HUES64 (cell line): ENCODE data around the gene TTLL1.

Experiments
- H3K27ac ChIP-seq: 2 replicates; pipeline ENCODE4 v1.7.0; 2013; ENCODE audit warnings: low read depth, low read length, inconsistent platforms
- H3K27me3 ChIP-seq: 2 replicates; pipeline ENCODE4 v1.6.1; 2013; ENCODE audit warnings: mild to moderate bottlenecking, low read length; ENCODE audit not compliant: insufficient read depth
- H3K36me3 ChIP-seq: 2 replicates; pipeline ENCODE4 v1.6.1; 2013; ENCODE audit warnings: mild to moderate bottlenecking, low read length; ENCODE audit not compliant: insufficient read depth
- H3K4me1 ChIP-seq: 2 replicates; pipeline ENCODE4 v1.6.1; 2013; ENCODE audit warnings: mild to moderate bottlenecking, low read length, moderate library complexity; ENCODE audit not compliant: insufficient read depth
- H3K4me3 ChIP-seq: 2 replicates; pipeline ENCODE4 v1.5.1; 2013; ENCODE audit warnings: mild to moderate bottlenecking, low read length, moderate library complexity
- H3K9ac ChIP-seq: 2 replicates; pipeline ENCODE4 v1.6.1; 2013; ENCODE audit warnings: mild to moderate bottlenecking, low read depth, low read length
- H3K9me3 ChIP-seq: 2 replicates; pipeline ENCODE4 v1.6.1; 2013; ENCODE audit warnings: low read depth, low read length; ENCODE audit not compliant: insufficient read depth
- WGBS: fragments of 150-250, 120-280 bp; methylation state at CpG from one replicate; pipeline ENCODE4 v1.1.7; 2013; ENCODE audit warnings: missing lambda C conversion rate; 5-methylcytosine and 5-hydroxymethylcytosine counted together

Gene TTLL1

GRCh38 chr22:43066134-43066533, 23.1 kb downstream of the TTLL1 start:
- Histone ChIP-seq H3K4me1 (no peaks in the 10 kb centered on the region), H3K36me3 (peaks cover 3% of the 10 kb centered on the region; the same call in 1 of the 2 replicates), H3K4me3 (no peak overlapping the region), H3K9me3 (no peaks in the 10 kb centered on the region), H3K27me3 (no peaks in the 10 kb centered on the region), H3K9ac (no peak overlapping the region), H3K27ac (no peak overlapping the region)
- whole genome bisulfite sequencing: 93% methylated on average over 6 of the region's 7 CpGs

GRCh38 chr22:43060183-43060582, 29.0 kb downstream of the TTLL1 start:
- H3K36me3 ChIP-seq: peaks cover 3% of the 10 kb centered on the region; the same call in 1 of the 2 replicates
- no peak overlapping the region for H3K4me3 ChIP-seq
- no peaks in the 10 kb centered on the region for H3K9me3 ChIP-seq
- H3K27me3 ChIP-seq: no peaks in the 10 kb centered on the region
- no peaks in the 10 kb centered on the region for H3K4me1 ChIP-seq
- H3K27ac ChIP-seq: no peak overlapping the region
- 36% methylated on average over 5 of the region's 5 CpGs for WGBS
- H3K9ac ChIP-seq: no peak overlapping the region

GRCh38 chr22:43057641-43058040, 31.6 kb downstream of the TTLL1 start:
- WGBS: 96% methylated on average over 4 of the region's 7 CpGs
- no peak overlapping the region for H3K4me3 ChIP-seq
- no peak overlapping the region for H3K27ac ChIP-seq
- no peak overlapping the region for H3K9ac ChIP-seq
- H3K4me1 ChIP-seq: no peaks in the 10 kb centered on the region
- H3K9me3 ChIP-seq: no peaks in the 10 kb centered on the region
- no peaks in the 10 kb centered on the region for H3K27me3 ChIP-seq
- H3K36me3 ChIP-seq: no peaks in the 10 kb centered on the region

GRCh38 chr22:43053176-43053575, 36.0 kb downstream of the TTLL1 start:
- no peaks in the 10 kb centered on the region for H3K36me3 ChIP-seq
- WGBS: 79% methylated on average over 7 of the region's 7 CpGs
- H3K4me3 ChIP-seq: no peak overlapping the region
- no peak overlapping the region for H3K9ac ChIP-seq
- H3K9me3 ChIP-seq: no peaks in the 10 kb centered on the region
- H3K27ac ChIP-seq: no peak overlapping the region
- H3K4me1 ChIP-seq: no peaks in the 10 kb centered on the region
- H3K27me3 ChIP-seq: no peaks in the 10 kb centered on the region

GRCh38 chr22:43050995-43051394, 38.2 kb downstream of the TTLL1 start:
- WGBS: 79% methylated on average over 10 of the region's 10 CpGs
- Histone ChIP-seq H3K27me3 (no peaks in the 10 kb centered on the region), H3K9ac (no peak overlapping the region), H3K4me1 (no peaks in the 10 kb centered on the region), H3K9me3 (no peaks in the 10 kb centered on the region), H3K36me3 (peaks cover 3% of the 10 kb centered on the region), H3K27ac (no peak overlapping the region), H3K4me3 (no peak overlapping the region)

GRCh38 chr22:43047605-43048004, 41.6 kb downstream of the TTLL1 start:
- WGBS: 95% methylated on average over 7 of the region's 7 CpGs
- Histone ChIP-seq H3K4me3 (no peak overlapping the region), H3K9me3 (no peaks in the 10 kb centered on the region), H3K4me1 (no peaks in the 10 kb centered on the region), H3K27ac (no peak overlapping the region), H3K9ac (no peak overlapping the region), H3K27me3 (no peaks in the 10 kb centered on the region), H3K36me3 (peaks cover 3% of the 10 kb centered on the region)

GRCh38 chr22:43044290-43044712, 44.9 kb downstream of the TTLL1 start:
- Histone ChIP-seq H3K27ac (no peak overlapping the region), H3K27me3 (no peaks in the 10 kb centered on the region), H3K4me3 (no peak overlapping the region), H3K4me1 (no peaks in the 10 kb centered on the region; the same call in 1 of the 2 replicates), H3K36me3 (peaks cover 3% of the 10 kb centered on the region), H3K9ac (no peak overlapping the region), H3K9me3 (no peaks in the 10 kb centered on the region)
- 91% methylated on average over 8 of the region's 10 CpGs for WGBS

GRCh38 chr22:43042101-43042780, 47.0 kb downstream of the TTLL1 start:
- Histone ChIP-seq H3K27ac (no peak overlapping the region), H3K27me3 (no peaks in the 10 kb centered on the region), H3K4me3 (no peak overlapping the region), H3K9ac (no peak overlapping the region), H3K4me1 (no peaks in the 10 kb centered on the region; the same call in 1 of the 2 replicates), H3K36me3 (peaks cover 3% of the 10 kb centered on the region), H3K9me3 (no peaks in the 10 kb centered on the region)
- WGBS: 89% methylated on average over 20 of the region's 20 CpGs

- H3K27ac ChIP-seq: no peak overlapping the region
- no peak overlapping the region; the same call in 1 of the 2 replicates for H3K9ac ChIP-seq
- no peaks in the 10 kb centered on the region; the same call in 1 of the 2 replicates for H3K4me1 ChIP-seq
- 83% methylated on average over 13 of the region's 13 CpGs for WGBS
- no peak overlapping the region for H3K4me3 ChIP-seq
- no peaks in the 10 kb centered on the region for H3K27me3 ChIP-seq
- H3K9me3 ChIP-seq: no peaks in the 10 kb centered on the region
- no peaks in the 10 kb centered on the region for H3K36me3 ChIP-seq
Measured at GRCh38 chr22:43039800-43040199, 49.4 kb downstream of the TTLL1 start.

- Histone ChIP-seq H3K27me3 (no peaks in the 10 kb centered on the region), H3K9ac (no peak overlapping the region), H3K4me1 (no peaks in the 10 kb centered on the region; the same call in 1 of the 2 replicates), H3K27ac (no peak overlapping the region), H3K36me3 (no peaks in the 10 kb centered on the region), H3K9me3 (no peaks in the 10 kb centered on the region), H3K4me3 (no peak overlapping the region)
- 93% methylated on average over 15 of the region's 15 CpGs for WGBS
Measured at GRCh38 chr22:43038325-43038724, 50.9 kb downstream of the TTLL1 start.

GRCh38 chr22:43036282-43036829, 52.8 kb downstream of the TTLL1 start:
- no peak overlapping the region for H3K27ac ChIP-seq
- no peaks in the 10 kb centered on the region for H3K36me3 ChIP-seq
- no peaks in the 10 kb centered on the region for H3K4me1 ChIP-seq
- no peak overlapping the region for H3K9ac ChIP-seq
- no peak overlapping the region for H3K4me3 ChIP-seq
- no peaks in the 10 kb centered on the region for H3K27me3 ChIP-seq
- 85% methylated on average over 19 of the region's 19 CpGs for WGBS
- H3K9me3 ChIP-seq: no peaks in the 10 kb centered on the region
